NB4 (cell line): ENCODE data around the gene PRX.

ENCODE experiments used
- DNase-seq: peaks from one replicate; pipeline ENCODE4 v3.0.0; 2010; ENCODE audit warnings: low read depth
- H3K4me3 ChIP-seq: one replicate; pipeline ENCODE4 v1.5.1; 2011; ENCODE audit warnings: mild to moderate bottlenecking, low read depth, low read length, moderate library complexity
- CTCF ChIP-seq: IDR thresholded peaks from one replicate; pipeline ENCODE4 v1.5.1; 2012; ENCODE audit warnings: low read depth, low read length
- MYC ChIP-seq: IDR thresholded peaks from 2 replicates; pipeline ENCODE4 v1.6.1; 2011; ENCODE audit warnings: low read depth, low read length
- POLR2A ChIP-seq: IDR thresholded peaks from 2 replicates; pipeline ENCODE4 v1.6.1; 2011; ENCODE audit warnings: mild to moderate bottlenecking; ENCODE audit not compliant: insufficient read length; ENCODE audit errors: extremely low read depth
- TF ChIP-seq, protein P1 (sequence below): IDR thresholded peaks from 2 replicates; pipeline ENCODE4 v1.6.1; 2011; ENCODE audit warnings: low read depth, low read length

PRX gene

GRCh38 chr19:40420451-40420765 is 7.2 kb upstream of the PRX start:
- H3K4me3 ChIP-seq, result peak overlapping the region; percentile 49
- TF ChIP-seq POLR2A (no peak), CTCF (no peak), MYC (no peak)
- TF ChIP-seq, protein P1, sequence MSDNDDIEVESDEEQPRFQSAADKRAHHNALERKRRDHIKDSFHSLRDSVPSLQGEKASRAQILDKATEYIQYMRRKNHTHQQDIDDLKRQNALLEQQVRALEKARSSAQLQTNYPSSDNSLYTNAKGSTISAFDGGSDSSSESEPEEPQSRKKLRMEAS, result no peak
- no peak for DNase-seq

- H3K4me3 ChIP-seq, result no peak overlapping the region
- TF ChIP-seq, protein P1, result no peak
- no peak for TF ChIP-seq POLR2A
- no peak for TF ChIP-seq CTCF
- no peak for TF ChIP-seq MYC
- DNase-seq, result no peak
These were observed 6.6 kb upstream of the PRX start for GRCh38 chr19:40419780-40420179.

GRCh38 chr19:40419066-40419612 is 6.0 kb upstream of the PRX start:
- TF ChIP-seq, protein P1, result no peak
- TF ChIP-seq POLR2A (no peak), MYC (no peak), CTCF (no peak)
- no peak for DNase-seq

GRCh38 chr19:40418040-40418439 is 4.9 kb upstream of the PRX start:
- no peak for DNase-seq
- no peak overlapping the region for H3K4me3 ChIP-seq
- TF ChIP-seq, protein P1, result no peak
- TF ChIP-seq MYC (no peak), POLR2A (no peak), CTCF (no peak)

More at GRCh38 chr19:40419066-40419612, 6.0 kb upstream of the PRX start:
- H3K4me3 ChIP-seq, result no peak overlapping the region

- H3K4me3 ChIP-seq, result no peak overlapping the region
- DNase-seq, result no peak
- TF ChIP-seq MYC (no peak), POLR2A (no peak), CTCF (no peak)
- TF ChIP-seq, protein P1, result no peak
These were observed 4.4 kb upstream of the PRX start for GRCh38 chr19:40417643-40417981.
